IPS-18a (cell line): ENCODE measurements around the gene DPM2.

ENCODE experiments used
- H3K27ac ChIP-seq: one replicate; pipeline ENCODE4 v1.5.1; 2013; ENCODE audit warnings: low read length
- H3K27me3 ChIP-seq: one replicate; pipeline ENCODE4 v1.6.1; 2013; ENCODE audit warnings: mild to moderate bottlenecking, low read length; ENCODE audit not compliant: control insufficient read depth, insufficient read depth
- H3K36me3 ChIP-seq: one replicate; pipeline ENCODE4 v1.6.1; 2013; ENCODE audit warnings: low read depth, low read length; ENCODE audit not compliant: control insufficient read depth
- H3K4me1 ChIP-seq: one replicate; pipeline ENCODE4 v1.6.1; 2013; ENCODE audit warnings: low read depth, low read length; ENCODE audit not compliant: control insufficient read depth
- H3K4me3 ChIP-seq: one replicate; pipeline ENCODE4 v1.5.1; 2013; ENCODE audit warnings: low read length
- H3K9ac ChIP-seq: one replicate; pipeline ENCODE4 v1.6.1; 2013; ENCODE audit warnings: mild to moderate bottlenecking, low read length, moderate library complexity
- H3K9me3 ChIP-seq: one replicate; pipeline ENCODE4 v1.6.1; 2013; ENCODE audit warnings: low read depth, low read length; ENCODE audit not compliant: control insufficient read depth

DPM2 gene

GRCh38 chr9:127977884-127978647 is 40.4 kb upstream of the DPM2 start:
- Histone ChIP-seq H3K36me3 (no peaks in the 10 kb centered on the region), H3K27me3 (no peaks in the 10 kb centered on the region), H3K9me3 (no peaks in the 10 kb centered on the region), H3K4me3 (peak overlapping the region; percentile 91), H3K4me1 (peaks cover 34% of the 10 kb centered on the region), H3K27ac (no peak overlapping the region), H3K9ac (no peak overlapping the region)

GRCh38 chr9:127977009-127977883 is 39.6 kb upstream of the DPM2 start:
- Histone ChIP-seq H3K27ac (no peak overlapping the region), H3K9me3 (no peaks in the 10 kb centered on the region), H3K36me3 (no peaks in the 10 kb centered on the region), H3K27me3 (no peaks in the 10 kb centered on the region), H3K9ac (no peak overlapping the region), H3K4me1 (peaks cover 35% of the 10 kb centered on the region), H3K4me3 (peak overlapping the region; percentile 40)

GRCh38 chr9:127976498-127976897 is 38.8 kb upstream of the DPM2 start:
- H3K9ac ChIP-seq, result no peak overlapping the region
- H3K9me3 ChIP-seq, result no peaks in the 10 kb centered on the region
- H3K36me3 ChIP-seq, result no peaks in the 10 kb centered on the region
- H3K4me3 ChIP-seq, result no peak overlapping the region
- no peak overlapping the region for H3K27ac ChIP-seq
- H3K27me3 ChIP-seq, result no peaks in the 10 kb centered on the region
- H3K4me1 ChIP-seq, result peaks cover 38% of the 10 kb centered on the region

- Histone ChIP-seq H3K4me3 (no peak overlapping the region), H3K9me3 (no peaks in the 10 kb centered on the region), H3K9ac (no peak overlapping the region), H3K4me1 (peaks cover 41% of the 10 kb centered on the region), H3K36me3 (no peaks in the 10 kb centered on the region), H3K27ac (no peak overlapping the region), H3K27me3 (no peaks in the 10 kb centered on the region)
Measured at GRCh38 chr9:127975376-127976315, 38.0 kb upstream of the DPM2 start.

- H3K9ac ChIP-seq, result no peak overlapping the region
- H3K4me1 ChIP-seq, result peaks cover 41% of the 10 kb centered on the region
- H3K27ac ChIP-seq, result no peak overlapping the region
- no peaks in the 10 kb centered on the region for H3K36me3 ChIP-seq
- no peak overlapping the region for H3K4me3 ChIP-seq
- no peaks in the 10 kb centered on the region for H3K9me3 ChIP-seq
- H3K27me3 ChIP-seq, result no peaks in the 10 kb centered on the region
Measured at GRCh38 chr9:127974769-127975261, 37.2 kb upstream of the DPM2 start.

GRCh38 chr9:127974001-127974768 is 36.5 kb upstream of the DPM2 start:
- H3K27ac ChIP-seq, result no peak overlapping the region
- H3K36me3 ChIP-seq, result no peaks in the 10 kb centered on the region
- H3K4me3 ChIP-seq, result no peak overlapping the region
- H3K4me1 ChIP-seq, result peaks cover 41% of the 10 kb centered on the region
- no peak overlapping the region for H3K9ac ChIP-seq
- H3K9me3 ChIP-seq, result no peaks in the 10 kb centered on the region
- no peaks in the 10 kb centered on the region for H3K27me3 ChIP-seq

GRCh38 chr9:127973169-127974000 is 35.7 kb upstream of the DPM2 start:
- Histone ChIP-seq H3K36me3 (no peaks in the 10 kb centered on the region), H3K4me3 (no peak overlapping the region), H3K4me1 (peaks cover 35% of the 10 kb centered on the region)

GRCh38 chr9:127972236-127972871 is 34.7 kb upstream of the DPM2 start:
- no peaks in the 10 kb centered on the region for H3K9me3 ChIP-seq
- peaks cover 27% of the 10 kb centered on the region for H3K4me1 ChIP-seq
- H3K27ac ChIP-seq, result no peak overlapping the region
- no peaks in the 10 kb centered on the region for H3K36me3 ChIP-seq
- H3K9ac ChIP-seq, result peak overlapping the region; percentile 1
- H3K4me3 ChIP-seq, result no peak overlapping the region
- H3K27me3 ChIP-seq, result no peaks in the 10 kb centered on the region

More at GRCh38 chr9:127973169-127974000, 35.7 kb upstream of the DPM2 start:
- no peak overlapping the region for H3K9ac ChIP-seq
- H3K27me3 ChIP-seq, result no peaks in the 10 kb centered on the region
- no peak overlapping the region for H3K27ac ChIP-seq
- H3K9me3 ChIP-seq, result no peaks in the 10 kb centered on the region

GRCh38 chr9:127971357-127972235 is 33.9 kb upstream of the DPM2 start:
- no peaks in the 10 kb centered on the region for H3K9me3 ChIP-seq
- H3K27me3 ChIP-seq, result no peaks in the 10 kb centered on the region
- no peaks in the 10 kb centered on the region for H3K36me3 ChIP-seq
- H3K27ac ChIP-seq, result no peak overlapping the region
- peaks cover 26% of the 10 kb centered on the region for H3K4me1 ChIP-seq
- H3K9ac ChIP-seq, result peak overlapping the region; percentile 1
- no peak overlapping the region for H3K4me3 ChIP-seq
